HepG2 (cell line): ENCODE results near the gene PRADC1. TPM values are rescaled to one million over a fixed set of nuclear protein-coding genes. Genes with fewer than 3 reads are reported as not detected.
A peak's percentile ranks its signal among the peaks of the same experiment; 100 is the strongest.

Source experiments
- CREB3 ChIP-seq: sonication (generic); formaldehyde crosslinking; IDR thresholded peaks from 2 replicates; pipeline ENCODE4 v1.5.0; 2020; ENCODE audit warnings: missing genetic modification reagents
- DNMT1 ChIP-seq: sonication (generic); formaldehyde crosslinking; IDR thresholded peaks from 2 replicates; pipeline ENCODE4 v1.5.1; 2020; ENCODE audit warnings: mild to moderate bottlenecking, missing genetic modification reagents
- DZIP1 ChIP-seq: sonication (generic); formaldehyde crosslinking; IDR thresholded peaks from 2 replicates; pipeline ENCODE4 v1.5.0; 2020; ENCODE audit warnings: mild to moderate bottlenecking, missing genetic modification reagents
- HNRNPK ChIP-seq: fragments of 200-400 bp; formaldehyde crosslinking; IDR thresholded peaks from 2 replicates; pipeline ENCODE4 v1.6.1; 2018; ENCODE audit warnings: low read length, low read depth, moderate library complexity, mild to moderate bottlenecking; ENCODE audit not compliant: poor library complexity, severe bottlenecking
- POLR2A ChIP-seq, 2 experiments: IDR thresholded peaks; 2 replicates each; pipeline ENCODE4 v1.6.1; 2011; ENCODE audit warnings: low read depth in 2 of 2, low read length in 2 of 2, mild to moderate bottlenecking in 1 of 2, moderate library complexity in 1 of 2; ENCODE audit not compliant: insufficient read depth in 1 of 2
- RFXANK ChIP-seq: IDR thresholded peaks from 2 replicates; pipeline ENCODE4 v1.6.1; 2016
- SALL1 ChIP-seq: sonication (generic); formaldehyde crosslinking; IDR thresholded peaks from 2 replicates; pipeline ENCODE4 v1.8.0; 2022; ENCODE audit warnings: mild to moderate bottlenecking, missing genetic modification reagents
- SRY ChIP-seq: sonication (generic); formaldehyde crosslinking; IDR thresholded peaks from 2 replicates; pipeline ENCODE4 v1.8.0; 2022; ENCODE audit warnings: mild to moderate bottlenecking, missing genetic modification reagents
- TBP ChIP-seq: sonication (generic); formaldehyde crosslinking; IDR thresholded peaks from 2 replicates; pipeline ENCODE4 v1.5.0; 2020; ENCODE audit warnings: missing genetic modification reagents
- ZBTB39 ChIP-seq: sonication (generic); formaldehyde crosslinking; IDR thresholded peaks from 2 replicates; pipeline ENCODE4 v1.5.0; 2020; ENCODE audit warnings: missing genetic modification reagents
- ZMYM4 ChIP-seq: sonication (generic); formaldehyde crosslinking; IDR thresholded peaks from 2 replicates; pipeline ENCODE4 v1.8.1; 2023; ENCODE audit warnings: mild to moderate bottlenecking, missing genetic modification reagents
- ZNF468 ChIP-seq: sonication (generic); formaldehyde crosslinking; IDR thresholded peaks from 2 replicates; pipeline ENCODE4 v1.8.0; 2022; ENCODE audit warnings: mild to moderate bottlenecking, moderate library complexity, missing genetic modification reagents
- ZNF598 ChIP-seq: sonication (generic); formaldehyde crosslinking; IDR thresholded peaks from 2 replicates; pipeline ENCODE4 v1.5.1; 2020; ENCODE audit warnings: mild to moderate bottlenecking, missing genetic modification reagents, borderline replicate concordance
- ZNF607 ChIP-seq: sonication (generic); formaldehyde crosslinking; IDR thresholded peaks from 2 replicates; pipeline ENCODE4 v1.5.1; 2020; ENCODE audit warnings: missing genetic modification reagents, mild to moderate bottlenecking, borderline replicate concordance
- ZNF883 ChIP-seq: sonication (generic); formaldehyde crosslinking; IDR thresholded peaks from 2 replicates; pipeline ENCODE4 v1.5.1; 2020; ENCODE audit warnings: mild to moderate bottlenecking, missing genetic modification reagents; ENCODE audit errors: not compliant biosample characterization
- polyA plus RNA-seq, 8 experiments: library from polyadenylated mRNA; depleted of rRNA in 3 of 8; stranded (reverse) in 7 of 8; unstranded in 1 of 8; fragments of >200 nt; fragmentation: Illumina TruSeq in 4 of 8; extraction: Trizol in 4 of 8; gene quantifications; 2 replicates each; pipeline versions ENCODE4 v1.2.1 to v1.2.3, GENCODE V29; 2011 to 2016; ENCODE audit warnings: low read depth in 4 of 8, missing spikeins in 1 of 8, mixed read lengths in 1 of 8; ENCODE audit not compliant: insufficient read depth in 1 of 8
- total RNA-seq, 5 experiments: library from RNA; depleted of rRNA; stranded (reverse); fragments of >200 nt; fragmentation: Illumina TruSeq; extraction: Trizol; gene quantifications; 2 replicates each; pipeline ENCODE4 v1.2.3, GENCODE V29; 2016; ENCODE audit warnings: low read depth in 1 of 5
- TF ChIP-seq, protein P1 (sequence below): sonication (generic); formaldehyde crosslinking; IDR thresholded peaks from 2 replicates; pipeline ENCODE4 v1.5.1; 2020; ENCODE audit warnings: mild to moderate bottlenecking, missing genetic modification reagents
- TF ChIP-seq, protein P2 (sequence below): sonication (generic); formaldehyde crosslinking; IDR thresholded peaks from 2 replicates; pipeline ENCODE4 v1.9.0; 2022; ENCODE audit warnings: low read depth, missing genetic modification reagents

Gene PRADC1
- total and polyA plus RNA-seq, 2 of the 13 experiments (the other 11 are each of a cell fraction or from before 2014, with no cell fraction given): 12.1 to 37.2 TPM

DNA sequence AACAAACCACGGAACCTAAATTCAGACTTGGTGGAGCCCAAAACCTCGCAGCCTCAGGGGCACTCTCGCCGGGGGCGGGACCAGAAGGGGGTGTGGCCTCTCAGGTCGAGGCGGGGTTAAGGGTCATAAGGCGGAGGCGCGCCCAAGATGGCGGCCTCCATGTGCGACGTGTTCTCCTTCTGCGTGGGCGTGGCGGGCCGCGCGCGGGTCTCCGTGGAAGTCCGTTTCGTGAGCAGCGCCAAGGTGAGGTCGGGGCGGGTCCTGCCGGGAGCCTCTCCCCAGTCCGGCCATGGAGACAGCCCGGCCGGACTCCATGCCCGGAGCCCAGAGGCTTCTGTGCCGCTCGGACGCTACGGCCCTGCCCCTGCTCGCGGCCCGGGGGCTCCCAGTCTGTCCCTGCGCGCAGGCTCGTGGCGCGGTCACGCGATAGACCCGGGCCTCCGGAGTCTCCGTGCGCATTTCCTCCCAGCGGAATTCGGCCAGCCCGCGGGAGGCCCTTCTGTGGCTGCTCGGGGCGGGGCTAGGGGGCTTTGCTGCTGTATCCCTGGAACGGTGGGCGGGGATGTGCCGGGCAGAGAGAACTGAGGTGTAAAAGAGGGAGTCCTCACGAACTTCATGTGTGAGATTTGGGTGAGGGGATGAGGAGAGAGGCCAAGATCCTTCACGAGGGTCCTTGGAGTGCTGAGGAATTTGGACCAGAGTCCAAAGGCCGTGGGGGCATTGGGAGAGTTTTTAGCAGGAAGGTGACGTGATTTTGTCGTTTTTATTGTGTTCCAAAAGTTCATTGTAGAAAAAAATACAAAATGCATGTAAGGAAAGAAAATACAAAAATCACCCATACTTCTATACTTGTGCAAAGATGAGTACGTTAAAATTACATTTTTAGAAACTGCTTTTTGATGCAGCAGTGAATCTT, 18.7 kb downstream of the PRADC1 start, which contains the start of gene SMYD5 (continued):
- TF ChIP-seq, protein P1, sequence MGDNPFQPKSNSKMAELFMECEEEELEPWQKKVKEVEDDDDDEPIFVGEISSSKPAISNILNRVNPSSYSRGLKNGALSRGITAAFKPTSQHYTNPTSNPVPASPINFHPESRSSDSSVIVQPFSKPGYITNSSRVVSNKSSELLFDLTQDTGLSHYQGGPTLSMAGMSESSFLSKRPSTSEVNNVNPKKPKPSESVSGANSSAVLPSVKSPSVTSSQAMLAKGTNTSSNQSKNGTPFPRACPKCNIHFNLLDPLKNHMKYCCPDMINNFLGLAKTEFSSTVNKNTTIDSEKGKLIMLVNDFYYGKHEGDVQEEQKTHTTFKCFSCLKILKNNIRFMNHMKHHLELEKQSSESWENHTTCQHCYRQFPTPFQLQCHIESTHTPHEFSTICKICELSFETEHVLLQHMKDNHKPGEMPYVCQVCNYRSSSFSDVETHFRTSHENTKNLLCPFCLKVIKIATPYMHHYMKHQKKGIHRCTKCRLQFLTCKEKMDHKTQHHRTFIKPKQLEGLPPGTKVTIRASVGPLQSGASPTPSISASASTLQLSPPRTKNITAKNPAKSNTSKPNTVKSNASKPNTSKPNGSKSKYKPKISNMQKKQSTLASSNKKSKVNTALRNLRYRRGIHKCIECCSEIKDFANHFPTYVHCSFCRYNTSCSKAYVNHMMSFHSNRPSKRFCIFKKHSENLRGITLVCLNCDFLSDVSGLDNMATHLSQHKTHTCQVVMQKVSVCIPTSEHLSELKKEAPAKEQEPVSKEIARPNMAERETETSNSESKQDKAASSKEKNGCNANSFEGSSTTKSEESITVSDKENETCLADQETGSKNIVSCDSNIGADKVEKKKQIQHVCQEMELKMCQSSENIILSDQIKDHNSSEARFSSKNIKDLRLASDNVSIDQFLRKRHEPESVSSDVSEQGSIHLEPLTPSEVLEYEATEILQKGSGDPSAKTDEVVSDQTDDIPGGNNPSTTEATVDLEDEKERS (CRISPR knock-in tag): peak; percentile 88
- TF ChIP-seq ZNF607 (CRISPR knock-in tag): peak; percentile 95
- TF ChIP-seq POLR2A (IDR thresholded peaks at IDR 0.05; ENCODE audit: insufficient read depth in 1 of 2, low read depth in 2 of 2, low read length in 2 of 2): peak; percentile 94 to 95
- TF ChIP-seq RFXANK (CRISPR knock-in tag): no peak
- TF ChIP-seq CREB3: 0 out of 2 replicates have a peak, but pooled peaks have one; percentile 25
- peak; percentile 66; the same call in 1 of the 2 replicates for TF ChIP-seq ZNF598 (CRISPR knock-in tag)
- no peak for TF ChIP-seq DNMT1
- TF ChIP-seq TBP (CRISPR knock-in tag): no peak
- TF ChIP-seq ZNF468 (CRISPR knock-in tag): no peak
- TF ChIP-seq ZMYM4 (CRISPR knock-in tag): peak; percentile 70
- peak; percentile 86 for TF ChIP-seq SALL1 (CRISPR knock-in tag)
- TF ChIP-seq, protein P2, sequence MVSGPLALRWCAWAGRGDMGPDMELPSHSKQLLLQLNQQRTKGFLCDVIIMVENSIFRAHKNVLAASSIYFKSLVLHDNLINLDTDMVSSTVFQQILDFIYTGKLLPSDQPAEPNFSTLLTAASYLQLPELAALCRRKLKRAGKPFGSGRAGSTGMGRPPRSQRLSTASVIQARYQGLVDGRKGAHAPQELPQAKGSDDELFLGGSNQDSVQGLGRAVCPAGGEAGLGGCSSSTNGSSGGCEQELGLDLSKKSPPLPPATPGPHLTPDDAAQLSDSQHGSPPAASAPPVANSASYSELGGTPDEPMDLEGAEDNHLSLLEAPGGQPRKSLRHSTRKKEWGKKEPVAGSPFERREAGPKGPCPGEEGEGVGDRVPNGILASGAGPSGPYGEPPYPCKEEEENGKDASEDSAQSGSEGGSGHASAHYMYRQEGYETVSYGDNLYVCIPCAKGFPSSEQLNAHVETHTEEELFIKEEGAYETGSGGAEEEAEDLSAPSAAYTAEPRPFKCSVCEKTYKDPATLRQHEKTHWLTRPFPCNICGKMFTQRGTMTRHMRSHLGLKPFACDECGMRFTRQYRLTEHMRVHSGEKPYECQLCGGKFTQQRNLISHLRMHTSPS (CRISPR knock-in tag): no peak
- TF ChIP-seq ZNF883: peak; percentile 68
- no peak for TF ChIP-seq DZIP1 (CRISPR knock-in tag)
- TF ChIP-seq SRY (CRISPR knock-in tag): peak; percentile 80
- TF ChIP-seq ZBTB39 (CRISPR knock-in tag): 0 out of 2 replicates have a peak, but pooled peaks have one; percentile 90
- peak; percentile 76 for TF ChIP-seq HNRNPK
